GM12878 (cell line): ENCODE results near the gene NDOR1.

Experiments
- BACH1 ChIP-seq: fragments of 450-650 bp; IDR thresholded peaks from 2 replicates; pipeline ENCODE4 v1.6.1; 2017; ENCODE audit warnings: mild to moderate bottlenecking, borderline replicate concordance
- BHLHE40 ChIP-seq, 2 experiments: fragments of 450-650 bp in 1 of 2; IDR thresholded peaks; 2 replicates each; pipeline ENCODE4 v1.6.1; 2011 to 2017; ENCODE audit warnings: low read depth in 2 of 2, borderline replicate concordance in 1 of 2, improper control_type of control experiment in 1 of 2, low read length in 1 of 2, mild to moderate bottlenecking in 1 of 2
- CHD2 ChIP-seq: IDR thresholded peaks from 2 replicates; pipeline ENCODE4 v1.6.1; 2011; ENCODE audit warnings: low read depth, low read length, improper control_type of control experiment, borderline replicate concordance
- EP300 ChIP-seq, 2 experiments: fragments of 150-350 bp in 1 of 2; IDR thresholded peaks; 2 replicates each; pipeline ENCODE4 v1.6.1; 2011 to 2012; ENCODE audit warnings: low read depth in 2 of 2, low read length in 2 of 2, borderline replicate concordance in 1 of 2, improper control_type of control experiment in 1 of 2, inconsistent platforms in 1 of 2; ENCODE audit not compliant: control insufficient read depth in 1 of 2
- SPI1 ChIP-seq: IDR thresholded peaks from 2 replicates; pipeline ENCODE4 v1.6.1; 2011; ENCODE audit warnings: low read depth, mild to moderate bottlenecking, low read length, moderate library complexity, borderline replicate concordance; ENCODE audit not compliant: insufficient read depth
- ZNF274 ChIP-seq: IDR thresholded peaks from one replicate; pipeline ENCODE4 v1.8.0; 2011; ENCODE audit not compliant: insufficient read length, insufficient read depth
- TF ChIP-seq, protein P1 (sequence below): IDR thresholded peaks from 2 replicates; pipeline ENCODE4 v1.6.1; 2011; ENCODE audit warnings: low read depth, low read length, improper control_type of control experiment, borderline replicate concordance
- TF ChIP-seq, protein P2 (sequence below): fragments of 450-650 bp; formaldehyde crosslinking; IDR thresholded peaks from 2 replicates; pipeline ENCODE4 v1.4.0; 2020; ENCODE audit warnings: mild to moderate bottlenecking, moderate library complexity
- TF ChIP-seq, protein P3 (sequence below): IDR thresholded peaks from 2 replicates; pipeline ENCODE4 v1.6.1; 2012; ENCODE audit warnings: low read depth, low read length, improper control_type of control experiment
- TF ChIP-seq, protein P4 (sequence below), 3 experiments: IDR thresholded peaks in 2 of 3; conservative IDR thresholded peaks in 1 of 3; 2 replicates each; pipeline ENCODE4 v1.5.1; 2011; ENCODE audit warnings: low read depth in 3 of 3, low read length in 3 of 3, mild to moderate bottlenecking in 3 of 3, control low read depth in 2 of 3, moderate library complexity in 2 of 3, inconsistent platforms in 1 of 3, mixed read lengths in 1 of 3; ENCODE audit not compliant: control insufficient read depth in 2 of 3, insufficient read depth in 1 of 3; ENCODE audit errors: extremely low read depth in 1 of 3

DNA sequence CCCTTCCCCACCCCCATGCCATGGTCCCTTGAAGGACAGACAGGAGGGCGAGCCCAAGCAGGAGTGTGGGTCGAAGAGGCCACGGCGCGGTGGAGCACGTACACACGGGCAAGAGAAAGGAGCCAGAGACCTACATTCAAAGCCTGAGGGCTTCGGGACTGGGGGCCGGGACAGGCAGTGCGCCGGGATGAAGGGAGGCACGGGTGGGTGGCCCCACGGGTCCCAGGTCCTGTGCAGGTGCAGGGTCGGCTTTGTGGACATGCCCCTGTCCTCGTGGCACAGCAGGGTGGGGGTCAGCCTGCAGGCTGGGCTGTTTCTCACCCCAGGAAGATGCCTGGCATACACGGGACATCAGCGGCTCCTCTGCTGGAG lies 45.5 kb upstream of the NDOR1 start:
- TF ChIP-seq, protein P1, sequence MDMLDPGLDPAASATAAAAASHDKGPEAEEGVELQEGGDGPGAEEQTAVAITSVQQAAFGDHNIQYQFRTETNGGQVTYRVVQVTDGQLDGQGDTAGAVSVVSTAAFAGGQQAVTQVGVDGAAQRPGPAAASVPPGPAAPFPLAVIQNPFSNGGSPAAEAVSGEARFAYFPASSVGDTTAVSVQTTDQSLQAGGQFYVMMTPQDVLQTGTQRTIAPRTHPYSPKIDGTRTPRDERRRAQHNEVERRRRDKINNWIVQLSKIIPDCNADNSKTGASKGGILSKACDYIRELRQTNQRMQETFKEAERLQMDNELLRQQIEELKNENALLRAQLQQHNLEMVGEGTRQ = no peak
- TF ChIP-seq CHD2 (no peak), SPI1 (no peak), BHLHE40 (IDR thresholded peaks at IDR 0.05; ENCODE audit: borderline replicate concordance in 1 of 2, low read depth in 2 of 2, low read length in 1 of 2) (no peak), EP300 (IDR thresholded peaks at IDR 0.05; ENCODE audit: borderline replicate concordance in 1 of 2, control insufficient read depth in 1 of 2, low read depth in 2 of 2, low read length in 2 of 2) (no peak), BACH1 (no peak), ZNF274 (no peak)
- TF ChIP-seq, protein P2, sequence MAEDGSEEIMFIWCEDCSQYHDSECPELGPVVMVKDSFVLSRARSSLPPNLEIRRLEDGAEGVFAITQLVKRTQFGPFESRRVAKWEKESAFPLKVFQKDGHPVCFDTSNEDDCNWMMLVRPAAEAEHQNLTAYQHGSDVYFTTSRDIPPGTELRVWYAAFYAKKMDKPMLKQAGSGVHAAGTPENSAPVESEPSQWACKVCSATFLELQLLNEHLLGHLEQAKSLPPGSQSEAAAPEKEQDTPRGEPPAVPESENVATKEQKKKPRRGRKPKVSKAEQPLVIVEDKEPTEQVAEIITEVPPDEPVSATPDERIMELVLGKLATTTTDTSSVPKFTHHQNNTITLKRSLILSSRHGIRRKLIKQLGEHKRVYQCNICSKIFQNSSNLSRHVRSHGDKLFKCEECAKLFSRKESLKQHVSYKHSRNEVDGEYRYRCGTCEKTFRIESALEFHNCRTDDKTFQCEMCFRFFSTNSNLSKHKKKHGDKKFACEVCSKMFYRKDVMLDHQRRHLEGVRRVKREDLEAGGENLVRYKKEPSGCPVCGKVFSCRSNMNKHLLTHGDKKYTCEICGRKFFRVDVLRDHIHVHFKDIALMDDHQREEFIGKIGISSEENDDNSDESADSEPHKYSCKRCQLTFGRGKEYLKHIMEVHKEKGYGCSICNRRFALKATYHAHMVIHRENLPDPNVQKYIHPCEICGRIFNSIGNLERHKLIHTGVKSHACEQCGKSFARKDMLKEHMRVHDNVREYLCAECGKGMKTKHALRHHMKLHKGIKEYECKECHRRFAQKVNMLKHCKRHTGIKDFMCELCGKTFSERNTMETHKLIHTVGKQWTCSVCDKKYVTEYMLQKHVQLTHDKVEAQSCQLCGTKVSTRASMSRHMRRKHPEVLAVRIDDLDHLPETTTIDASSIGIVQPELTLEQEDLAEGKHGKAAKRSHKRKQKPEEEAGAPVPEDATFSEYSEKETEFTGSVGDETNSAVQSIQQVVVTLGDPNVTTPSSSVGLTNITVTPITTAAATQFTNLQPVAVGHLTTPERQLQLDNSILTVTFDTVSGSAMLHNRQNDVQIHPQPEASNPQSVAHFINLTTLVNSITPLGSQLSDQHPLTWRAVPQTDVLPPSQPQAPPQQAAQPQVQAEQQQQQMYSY = no peak
- TF ChIP-seq, protein P3, sequence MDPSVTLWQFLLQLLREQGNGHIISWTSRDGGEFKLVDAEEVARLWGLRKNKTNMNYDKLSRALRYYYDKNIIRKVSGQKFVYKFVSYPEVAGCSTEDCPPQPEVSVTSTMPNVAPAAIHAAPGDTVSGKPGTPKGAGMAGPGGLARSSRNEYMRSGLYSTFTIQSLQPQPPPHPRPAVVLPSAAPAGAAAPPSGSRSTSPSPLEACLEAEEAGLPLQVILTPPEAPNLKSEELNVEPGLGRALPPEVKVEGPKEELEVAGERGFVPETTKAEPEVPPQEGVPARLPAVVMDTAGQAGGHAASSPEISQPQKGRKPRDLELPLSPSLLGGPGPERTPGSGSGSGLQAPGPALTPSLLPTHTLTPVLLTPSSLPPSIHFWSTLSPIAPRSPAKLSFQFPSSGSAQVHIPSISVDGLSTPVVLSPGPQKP = no peak
- TF ChIP-seq, protein P4, sequence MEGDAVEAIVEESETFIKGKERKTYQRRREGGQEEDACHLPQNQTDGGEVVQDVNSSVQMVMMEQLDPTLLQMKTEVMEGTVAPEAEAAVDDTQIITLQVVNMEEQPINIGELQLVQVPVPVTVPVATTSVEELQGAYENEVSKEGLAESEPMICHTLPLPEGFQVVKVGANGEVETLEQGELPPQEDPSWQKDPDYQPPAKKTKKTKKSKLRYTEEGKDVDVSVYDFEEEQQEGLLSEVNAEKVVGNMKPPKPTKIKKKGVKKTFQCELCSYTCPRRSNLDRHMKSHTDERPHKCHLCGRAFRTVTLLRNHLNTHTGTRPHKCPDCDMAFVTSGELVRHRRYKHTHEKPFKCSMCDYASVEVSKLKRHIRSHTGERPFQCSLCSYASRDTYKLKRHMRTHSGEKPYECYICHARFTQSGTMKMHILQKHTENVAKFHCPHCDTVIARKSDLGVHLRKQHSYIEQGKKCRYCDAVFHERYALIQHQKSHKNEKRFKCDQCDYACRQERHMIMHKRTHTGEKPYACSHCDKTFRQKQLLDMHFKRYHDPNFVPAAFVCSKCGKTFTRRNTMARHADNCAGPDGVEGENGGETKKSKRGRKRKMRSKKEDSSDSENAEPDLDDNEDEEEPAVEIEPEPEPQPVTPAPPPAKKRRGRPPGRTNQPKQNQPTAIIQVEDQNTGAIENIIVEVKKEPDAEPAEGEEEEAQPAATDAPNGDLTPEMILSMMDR (IDR thresholded peaks at IDR 0.05 in 2 of 3, conservative IDR thresholded peaks at IDR 0.05 in 1 of 3; ENCODE audit: control insufficient read depth in 2 of 3, extremely low read depth in 1 of 3, insufficient read depth in 1 of 3, low read depth in 3 of 3, low read length in 3 of 3) = no peak
